ENCODE results near the gene WDR81. TPM values are rescaled to one million over a fixed set of nuclear protein-coding genes. Genes with fewer than 3 reads are reported as not detected.

The WDR81 gene
- total RNA-seq, 1 experiment from 2014 or later, result 17.3 TPM

GRCh38 chr17:1765576-1765975 is 41.1 kb downstream of the WDR81 start:
- POLR2A ChIA-PET, result interaction anchor here (0.7 kb wide), 1 partner anchor 551 kb away, joined by 5 read pairs; no protein-coding TSS in a partner anchor
- Histone ChIP-seq H2AFZ (ENCODE audit: low read depth, low read length, poor library complexity, severe bottlenecking) (no peak overlapping the region), H3K9me3 (ENCODE audit: control insufficient read depth in 1 of 2, insufficient read depth in 1 of 2, low read depth in 1 of 2, low read length in 2 of 2) (no peaks in the 10 kb centered on the region), H3K9me2 (ENCODE audit: insufficient read depth) (no peaks in the 10 kb centered on the region), H3K4me2 (ENCODE audit: low read length) (no peak overlapping the region), H3K36me3 (ENCODE audit: control insufficient read depth in 1 of 2, insufficient read depth in 2 of 2, low read length in 2 of 2) (no peaks in the 10 kb centered on the region), H4K20me1 (ENCODE audit: insufficient read depth) (no peaks in the 10 kb centered on the region), H3K4me3 (replicated peaks in 1 of 2; ENCODE audit: low read depth in 1 of 2, low read length in 2 of 2) (no peak overlapping the region), H3K4me1 (ENCODE audit: control insufficient read depth in 1 of 2, insufficient read depth in 2 of 2, low read length in 2 of 2) (peaks cover 2 to 16% of the 10 kb centered on the region in 2 experiments; a peak in 3 of 4 replicates), H3K27me3 (ENCODE audit: insufficient read depth, low read length) (no peaks in the 10 kb centered on the region), H3K27ac (ENCODE audit: low read depth, low read length) (no peak overlapping the region), H3K79me2 (ENCODE audit: insufficient read depth, low read length) (no peaks in the 10 kb centered on the region), H3K9ac (ENCODE audit: low read length) (no peak overlapping the region)
- CTCF ChIA-PET, result interaction anchor here (0.7 to 0.9 kb wide), 2 partner anchors 10 to 12 kb away, joined by 3 read pairs; no protein-coding TSS in a partner anchor
- no peak for TF ChIP-seq POLR2AphosphoS5 (IDR thresholded peaks at IDR 0.05; ENCODE audit: low read depth, low read length)
- no peak for TF ChIP-seq ZBTB33 (IDR thresholded peaks at IDR 0.05; ENCODE audit: extremely low read depth, insufficient replicate concordance, low read length)
- no TSS peak for BruUV-seq (replicated peaks)
- no peak for DNase-seq (ENCODE audit: low read depth, low spot score)
- intact Hi-C loops (cut with micrococcal nuclease), result loop anchor here (5.0 kb wide), 1 partner anchor 43 kb away; the partner anchor contains the start of gene WDR81
- no peak for ATAC-seq
- RAD21 ChIA-PET (ENCODE audit: low non-redundant PET in 1 of 2, low total read pairs in 2 of 2, uncharacterized antibody in 2 of 2, unreplicated experiment in 2 of 2), result no interaction called here

- no peaks in the 10 kb centered on the region for H3K9me2 ChIP-seq (ENCODE audit: insufficient read depth)
- intact Hi-C loops (cut with micrococcal nuclease), result loop anchor here (5.0 kb wide), 1 partner anchor 44 kb away; the partner anchor contains the start of gene WDR81
- no peak overlapping the region for H3K4me2 ChIP-seq (ENCODE audit: low read length)
- ChIA-PET CTCF (interaction anchor here (0.7 to 0.9 kb wide), 2 partner anchors 11 to 13 kb away, joined by 3 read pairs; no protein-coding TSS in a partner anchor), POLR2A (interaction anchor here (0.7 kb wide), 1 partner anchor 550 kb away, joined by 5 read pairs; no protein-coding TSS in a partner anchor), RAD21 (ENCODE audit: low non-redundant PET in 1 of 2, low total read pairs in 2 of 2, uncharacterized antibody in 2 of 2, unreplicated experiment in 2 of 2) (no interaction called here)
- no peaks in the 10 kb centered on the region for H4K20me1 ChIP-seq (ENCODE audit: insufficient read depth)
- no TSS peak for BruUV-seq (replicated peaks)
- no peak for TF ChIP-seq ZFX (IDR thresholded peaks at IDR 0.05)
- TF ChIP-seq SP1 (IDR thresholded peaks at IDR 0.05; ENCODE audit: low read depth), result no peak
- no peak for TF ChIP-seq SRF (IDR thresholded peaks at IDR 0.05; ENCODE audit: low read depth)
- TF ChIP-seq YY1 (IDR thresholded peaks at IDR 0.05; ENCODE audit: extremely low read depth, insufficient replicate concordance, low read depth, low read length), result no peak
- no peak for TF ChIP-seq POLR2AphosphoS5 (IDR thresholded peaks at IDR 0.05; ENCODE audit: low read depth, low read length)
- TF ChIP-seq ZBTB33 (IDR thresholded peaks at IDR 0.05; ENCODE audit: extremely low read depth, insufficient replicate concordance, low read length), result no peak
- TF ChIP-seq CBX3 (IDR thresholded peaks at IDR 0.05; ENCODE audit: low read depth), result no peak
- TF ChIP-seq EGR1 (IDR thresholded peaks at IDR 0.05; ENCODE audit: low read depth), result no peak
- no peak for TF ChIP-seq CTCF (IDR thresholded peaks at IDR 0.05 in 2 of 3, conservative IDR thresholded peaks at IDR 0.05 in 1 of 3; ENCODE audit: borderline replicate concordance in 1 of 3, insufficient read depth in 1 of 3, low read depth in 2 of 3, low read length in 2 of 3)
- no peak for TF ChIP-seq ZNF274 (IDR thresholded peaks at IDR 0.05; ENCODE audit: low read depth, low read length)
- no peak overlapping the region for H2AFZ ChIP-seq (ENCODE audit: low read depth, low read length, poor library complexity, severe bottlenecking)
- no peak for ATAC-seq
- H3K79me2 ChIP-seq (ENCODE audit: insufficient read depth, low read length), result no peaks in the 10 kb centered on the region
- no peak overlapping the region for H3K27ac ChIP-seq (ENCODE audit: low read depth, low read length)
- H3K4me3 ChIP-seq (replicated peaks in 1 of 2; ENCODE audit: low read depth in 1 of 2, low read length in 2 of 2), result no peak overlapping the region
- peaks cover 2 to 16% of the 10 kb centered on the region in 2 experiments; a peak in 3 of 4 replicates for H3K4me1 ChIP-seq (ENCODE audit: control insufficient read depth in 1 of 2, insufficient read depth in 2 of 2, low read length in 2 of 2)
- H3K27me3 ChIP-seq (ENCODE audit: insufficient read depth, low read length), result no peaks in the 10 kb centered on the region
- no peaks in the 10 kb centered on the region for H3K36me3 ChIP-seq (ENCODE audit: control insufficient read depth in 1 of 2, insufficient read depth in 2 of 2, low read length in 2 of 2)
- no peak for DNase-seq (ENCODE audit: low read depth, low spot score)
- no peaks in the 10 kb centered on the region for H3K9me3 ChIP-seq (ENCODE audit: control insufficient read depth in 1 of 2, insufficient read depth in 1 of 2, low read depth in 1 of 2, low read length in 2 of 2)
- no peak overlapping the region for H3K9ac ChIP-seq (ENCODE audit: low read length)
These were observed 42.1 kb downstream of the WDR81 start for GRCh38 chr17:1766382-1767135.
